Measurements from ENCODE around the gene CHST3.
"Not testable (repeated sequence)": the region's sequence is repeated elsewhere in the genome, so short reads cannot be mapped to it uniquely, and the experiment has no call there.

CHST3 gene, protein sequence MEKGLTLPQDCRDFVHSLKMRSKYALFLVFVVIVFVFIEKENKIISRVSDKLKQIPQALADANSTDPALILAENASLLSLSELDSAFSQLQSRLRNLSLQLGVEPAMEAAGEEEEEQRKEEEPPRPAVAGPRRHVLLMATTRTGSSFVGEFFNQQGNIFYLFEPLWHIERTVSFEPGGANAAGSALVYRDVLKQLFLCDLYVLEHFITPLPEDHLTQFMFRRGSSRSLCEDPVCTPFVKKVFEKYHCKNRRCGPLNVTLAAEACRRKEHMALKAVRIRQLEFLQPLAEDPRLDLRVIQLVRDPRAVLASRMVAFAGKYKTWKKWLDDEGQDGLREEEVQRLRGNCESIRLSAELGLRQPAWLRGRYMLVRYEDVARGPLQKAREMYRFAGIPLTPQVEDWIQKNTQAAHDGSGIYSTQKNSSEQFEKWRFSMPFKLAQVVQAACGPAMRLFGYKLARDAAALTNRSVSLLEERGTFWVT

DNA sequence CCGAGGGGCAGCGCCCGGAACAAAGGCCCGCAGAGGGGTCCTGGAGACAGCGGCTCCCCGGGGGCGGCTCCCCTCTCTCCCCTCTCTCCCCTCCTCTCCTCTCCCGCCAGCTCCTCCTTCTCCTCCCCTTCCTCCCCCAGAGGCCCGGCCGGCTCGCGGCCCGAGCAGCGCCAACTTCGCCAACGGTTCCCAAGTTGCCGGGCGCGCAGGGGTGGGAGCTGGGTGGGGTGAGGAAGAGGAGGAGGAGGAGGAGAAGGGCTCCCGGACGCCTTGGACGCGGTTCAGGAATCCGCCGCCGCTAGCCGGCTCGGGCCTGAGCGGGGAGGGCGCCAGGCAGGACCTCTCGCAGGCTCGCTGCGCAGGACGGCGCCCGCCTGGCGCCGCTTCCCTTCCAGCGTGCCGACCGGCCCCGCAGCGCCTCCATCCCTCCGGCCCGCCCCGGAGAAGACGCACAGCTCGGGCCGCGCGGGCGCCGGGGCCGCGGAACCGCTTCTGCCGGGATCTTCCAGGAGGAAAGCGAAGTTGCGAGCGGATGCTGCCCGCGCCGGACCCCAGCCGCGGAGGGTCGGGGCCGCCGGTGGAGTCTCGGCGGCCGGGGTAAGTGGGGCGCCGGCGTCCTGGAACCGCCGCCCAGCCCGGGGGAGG is at the start of gene CHST3:
TSS of gene CHST3 (plus strand) at position 298 of the 645 bp plus-strand sequence. CDS start 41,448 bp downstream, outside the sequence.
- H3K4me3 ChIP-seq (replicated peaks; ENCODE audit: low read depth, low read length): peak within 1 kb of the TSS; percentile 80
- DNase-seq (ENCODE audit: low read depth): peak; percentile 67
- TF ChIP-seq, protein P1, sequence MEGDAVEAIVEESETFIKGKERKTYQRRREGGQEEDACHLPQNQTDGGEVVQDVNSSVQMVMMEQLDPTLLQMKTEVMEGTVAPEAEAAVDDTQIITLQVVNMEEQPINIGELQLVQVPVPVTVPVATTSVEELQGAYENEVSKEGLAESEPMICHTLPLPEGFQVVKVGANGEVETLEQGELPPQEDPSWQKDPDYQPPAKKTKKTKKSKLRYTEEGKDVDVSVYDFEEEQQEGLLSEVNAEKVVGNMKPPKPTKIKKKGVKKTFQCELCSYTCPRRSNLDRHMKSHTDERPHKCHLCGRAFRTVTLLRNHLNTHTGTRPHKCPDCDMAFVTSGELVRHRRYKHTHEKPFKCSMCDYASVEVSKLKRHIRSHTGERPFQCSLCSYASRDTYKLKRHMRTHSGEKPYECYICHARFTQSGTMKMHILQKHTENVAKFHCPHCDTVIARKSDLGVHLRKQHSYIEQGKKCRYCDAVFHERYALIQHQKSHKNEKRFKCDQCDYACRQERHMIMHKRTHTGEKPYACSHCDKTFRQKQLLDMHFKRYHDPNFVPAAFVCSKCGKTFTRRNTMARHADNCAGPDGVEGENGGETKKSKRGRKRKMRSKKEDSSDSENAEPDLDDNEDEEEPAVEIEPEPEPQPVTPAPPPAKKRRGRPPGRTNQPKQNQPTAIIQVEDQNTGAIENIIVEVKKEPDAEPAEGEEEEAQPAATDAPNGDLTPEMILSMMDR (IDR thresholded peaks at IDR 0.05; ENCODE audit: low read length, missing control alignments): no peak

DNA sequence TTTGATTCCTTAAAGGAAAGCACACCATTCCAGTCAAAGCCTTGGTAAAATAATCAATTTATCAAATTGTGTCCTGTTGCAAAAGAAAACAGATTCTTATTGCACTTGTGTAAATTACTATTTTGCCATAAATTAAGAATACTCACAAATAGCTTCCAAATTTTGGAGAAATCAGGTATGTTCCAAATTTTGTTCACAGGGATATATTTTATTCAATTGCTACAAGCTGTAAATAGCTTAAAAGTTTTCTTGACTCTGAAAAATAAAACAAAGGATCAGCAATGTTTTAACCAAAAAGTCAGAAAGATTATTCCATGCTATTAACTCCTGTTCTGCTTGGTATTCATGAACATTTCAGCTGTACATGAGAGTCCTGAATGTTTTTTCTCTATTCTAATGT is 47.4 kb upstream of the CHST3 start:
- DNase-seq (ENCODE audit: low read depth): no peak
- H3K4me3 ChIP-seq (replicated peaks; ENCODE audit: low read depth, low read length): no peak overlapping the region
- TF ChIP-seq, protein P1 (IDR thresholded peaks at IDR 0.05; ENCODE audit: low read length, missing control alignments): no peak

DNA sequence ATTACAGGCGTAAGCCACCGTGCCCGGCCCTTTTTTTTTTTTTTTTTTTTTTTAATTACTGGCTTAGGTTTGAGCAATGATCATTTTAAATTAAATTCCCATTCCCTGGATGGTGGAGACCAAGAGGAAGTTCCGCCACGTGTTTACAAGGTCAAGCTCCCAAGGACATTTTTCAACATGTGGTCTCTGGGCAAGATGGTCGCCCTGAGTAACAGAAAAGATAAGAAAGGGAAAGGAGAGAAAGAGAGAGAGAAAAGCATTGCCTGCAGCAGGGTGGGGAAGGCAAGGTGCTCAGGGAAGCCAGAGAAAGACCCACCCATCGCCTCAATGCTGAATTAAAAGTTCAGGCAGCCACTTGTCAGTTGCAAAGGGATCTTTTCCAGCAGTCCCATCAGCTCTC is 45.2 kb upstream of the CHST3 start:
- TF ChIP-seq, protein P1 (IDR thresholded peaks at IDR 0.05; ENCODE audit: low read length, missing control alignments): no peak
- H3K4me3 ChIP-seq (replicated peaks; ENCODE audit: low read depth, low read length): no peak overlapping the region
- DNase-seq (ENCODE audit: low read depth): no peak

DNA sequence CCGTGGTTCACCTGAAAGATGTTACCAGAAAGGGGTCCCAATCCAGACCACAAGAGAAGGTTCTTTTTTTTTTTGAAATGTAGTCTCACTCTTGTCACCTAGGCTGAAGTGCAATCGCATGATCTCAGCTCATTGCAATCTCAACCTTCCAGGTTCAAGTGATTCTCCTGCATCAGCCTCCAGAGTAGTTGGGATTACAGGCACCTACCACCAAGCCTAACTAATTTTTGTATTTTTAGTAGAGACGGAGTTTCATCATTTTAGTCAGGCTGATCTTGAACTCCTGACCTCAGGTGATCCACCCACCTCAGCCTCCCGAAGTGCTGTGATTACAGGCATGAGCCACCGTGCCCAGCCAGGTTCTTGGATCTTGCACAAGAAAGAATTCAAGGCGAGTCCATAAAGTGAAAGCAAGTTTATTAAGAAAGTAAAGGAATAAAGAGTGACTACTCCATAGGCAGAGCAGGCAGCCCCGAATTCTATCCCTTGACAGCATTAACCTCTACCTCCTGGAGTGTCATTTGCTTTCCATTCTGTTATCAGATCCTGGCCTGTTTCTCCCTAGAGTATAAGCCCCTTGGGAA is 44.1 kb upstream of the CHST3 start:
- DNase-seq (ENCODE audit: low read depth); H3K4me3 ChIP-seq (replicated peaks; ENCODE audit: low read depth, low read length): not testable (repeated sequence)

DNA sequence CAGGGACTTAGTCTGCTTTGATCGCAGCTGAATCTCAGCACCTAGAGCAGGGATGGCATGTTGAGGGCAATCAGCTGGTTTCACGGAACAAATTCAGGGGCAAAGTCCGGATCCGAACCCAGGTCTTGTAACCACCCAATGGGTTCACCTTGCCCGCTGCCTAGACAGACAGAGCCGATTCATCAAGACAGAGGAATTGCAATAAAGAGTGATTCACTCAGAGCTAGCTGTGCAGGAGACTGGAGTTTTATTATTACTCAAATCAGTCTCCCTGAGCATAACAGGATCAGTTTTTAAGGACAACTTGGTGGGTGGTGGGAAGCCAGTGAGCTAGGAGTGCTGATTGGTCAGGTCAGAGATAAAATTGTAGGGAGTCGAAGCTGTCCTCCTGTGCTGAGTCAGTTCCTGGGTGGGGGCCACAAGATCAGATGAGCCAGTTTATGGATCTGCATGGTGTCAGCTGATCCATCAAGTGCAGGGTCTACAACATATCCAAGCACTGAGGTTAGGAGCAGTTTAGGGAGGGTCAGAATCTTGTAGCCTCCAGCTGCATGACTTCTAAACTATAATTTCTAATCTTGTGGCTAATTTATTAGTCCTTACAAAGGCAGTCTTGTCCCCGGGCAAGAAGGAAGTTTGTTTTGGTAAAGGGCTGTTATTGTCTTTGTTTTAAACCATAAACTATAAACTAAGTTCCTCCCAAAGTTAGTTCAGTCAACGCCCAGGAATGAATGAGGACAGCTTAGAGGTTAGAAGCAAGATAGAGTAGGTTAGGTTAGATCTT is 43.5 kb upstream of the CHST3 start:
- no peak overlapping the region for H3K4me3 ChIP-seq (replicated peaks; ENCODE audit: low read depth, low read length)
- DNase-seq (ENCODE audit: low read depth): peak; percentile 41

DNA sequence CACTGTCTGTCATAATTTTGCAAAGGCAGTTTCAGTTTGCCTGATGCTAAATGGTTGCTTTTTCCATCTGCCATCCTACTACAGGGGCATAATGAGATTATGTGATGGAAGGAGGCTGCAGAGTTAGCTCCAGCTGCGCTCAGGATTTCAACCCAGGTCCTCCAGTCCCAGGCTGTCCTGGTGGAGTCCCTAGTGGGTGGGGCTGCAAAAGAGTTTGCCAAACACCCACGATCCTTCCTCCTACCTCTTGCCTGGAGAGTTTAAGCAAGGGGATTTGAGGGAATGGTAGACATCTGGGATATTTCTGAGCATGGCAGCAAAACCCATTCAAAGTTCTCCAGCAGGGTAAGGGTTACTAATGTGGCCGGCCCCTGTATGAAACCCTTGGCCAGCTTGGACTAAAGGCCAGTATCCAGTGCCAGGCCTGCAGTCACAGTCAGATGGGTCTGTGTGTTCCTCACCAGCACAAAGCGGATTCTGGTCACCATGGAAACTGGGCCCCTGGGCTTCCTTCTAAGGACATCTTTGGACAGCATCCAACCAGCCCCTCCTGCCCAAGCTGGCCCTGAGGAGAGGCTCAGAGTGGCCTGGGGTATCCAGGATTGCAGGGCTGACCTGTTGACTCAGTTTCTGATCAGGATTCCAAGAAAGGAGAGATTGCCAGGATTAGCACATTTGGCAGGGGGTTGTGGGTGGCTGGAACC is 42.7 kb upstream of the CHST3 start:
- TF ChIP-seq, protein P1 (IDR thresholded peaks at IDR 0.05; ENCODE audit: low read length, missing control alignments): no peak

More for the DNA sequence above, 43.5 kb upstream of the CHST3 start:
- TF ChIP-seq, protein P1 (IDR thresholded peaks at IDR 0.05; ENCODE audit: low read length, missing control alignments): no peak

More for the DNA sequence above, 42.7 kb upstream of the CHST3 start:
- peak; percentile 67 for DNase-seq (ENCODE audit: low read depth)
- H3K4me3 ChIP-seq (replicated peaks; ENCODE audit: low read depth, low read length): no peak overlapping the region

Measured in fibroblast of pulmonary artery (primary cell).